ENCODE data around the gene ORC2. TPM values are rescaled to one million over a fixed set of nuclear protein-coding genes. Genes with fewer than 3 reads are reported as not detected.

ORC2 gene
- total RNA-seq, 1 experiment from 2014 or later = 56.0 TPM

DNA sequence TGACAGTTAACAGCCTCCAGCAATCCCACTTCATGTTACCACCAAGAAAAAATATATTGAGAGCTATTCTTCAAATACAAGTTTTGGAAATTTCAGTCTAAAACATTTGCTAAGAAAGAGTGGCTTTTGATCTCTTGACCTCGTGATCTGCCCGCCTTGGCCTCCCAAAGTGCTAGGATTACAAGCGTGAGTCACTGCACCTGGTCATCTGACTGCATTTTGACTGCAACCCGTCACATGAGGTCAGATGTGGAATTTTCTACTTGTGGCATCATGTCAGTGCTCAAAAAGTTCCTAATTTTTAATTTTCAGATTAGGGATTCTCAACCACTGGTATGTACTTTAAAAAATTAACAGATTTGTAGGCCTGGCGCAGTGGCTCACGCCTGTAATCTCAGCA is 89.9 kb downstream of the ORC2 start:
- no peak for DNase-seq (ENCODE audit: low spot score)
- Mint-ChIP-seq H3K27me3 (ENCODE audit: low read depth) (no peaks in the 10 kb centered on the region), H3K36me3 (peaks cover 39% of the 10 kb centered on the region), H3K4me1 (no peaks in the 10 kb centered on the region), H3K4me3 (no peak overlapping the region), H3K9me3 (no peaks in the 10 kb centered on the region), H3K27ac (no peak overlapping the region)
- no peak for TF ChIP-seq SMAD3 (CRISPR knock-in tag; IDR thresholded peaks at IDR 0.05; ENCODE audit: borderline replicate concordance)
- no peak for TF ChIP-seq SMAD4 (CRISPR knock-in tag; IDR thresholded peaks at IDR 0.05)
- TF ChIP-seq RORB (CRISPR knock-in tag; IDR thresholded peaks at IDR 0.05) = no peak
- no peak for TF ChIP-seq CREB1 (CRISPR knock-in tag; IDR thresholded peaks at IDR 0.05)
- TF ChIP-seq, protein P1, sequence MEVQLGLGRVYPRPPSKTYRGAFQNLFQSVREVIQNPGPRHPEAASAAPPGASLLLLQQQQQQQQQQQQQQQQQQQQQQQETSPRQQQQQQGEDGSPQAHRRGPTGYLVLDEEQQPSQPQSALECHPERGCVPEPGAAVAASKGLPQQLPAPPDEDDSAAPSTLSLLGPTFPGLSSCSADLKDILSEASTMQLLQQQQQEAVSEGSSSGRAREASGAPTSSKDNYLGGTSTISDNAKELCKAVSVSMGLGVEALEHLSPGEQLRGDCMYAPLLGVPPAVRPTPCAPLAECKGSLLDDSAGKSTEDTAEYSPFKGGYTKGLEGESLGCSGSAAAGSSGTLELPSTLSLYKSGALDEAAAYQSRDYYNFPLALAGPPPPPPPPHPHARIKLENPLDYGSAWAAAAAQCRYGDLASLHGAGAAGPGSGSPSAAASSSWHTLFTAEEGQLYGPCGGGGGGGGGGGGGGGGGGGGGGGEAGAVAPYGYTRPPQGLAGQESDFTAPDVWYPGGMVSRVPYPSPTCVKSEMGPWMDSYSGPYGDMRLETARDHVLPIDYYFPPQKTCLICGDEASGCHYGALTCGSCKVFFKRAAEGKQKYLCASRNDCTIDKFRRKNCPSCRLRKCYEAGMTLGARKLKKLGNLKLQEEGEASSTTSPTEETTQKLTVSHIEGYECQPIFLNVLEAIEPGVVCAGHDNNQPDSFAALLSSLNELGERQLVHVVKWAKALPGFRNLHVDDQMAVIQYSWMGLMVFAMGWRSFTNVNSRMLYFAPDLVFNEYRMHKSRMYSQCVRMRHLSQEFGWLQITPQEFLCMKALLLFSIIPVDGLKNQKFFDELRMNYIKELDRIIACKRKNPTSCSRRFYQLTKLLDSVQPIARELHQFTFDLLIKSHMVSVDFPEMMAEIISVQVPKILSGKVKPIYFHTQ (CRISPR knock-in tag; IDR thresholded peaks at IDR 0.05) = no peak
- no peak for TF ChIP-seq ATF1 (CRISPR knock-in tag; IDR thresholded peaks at IDR 0.05)
- TF ChIP-seq, protein P2, sequence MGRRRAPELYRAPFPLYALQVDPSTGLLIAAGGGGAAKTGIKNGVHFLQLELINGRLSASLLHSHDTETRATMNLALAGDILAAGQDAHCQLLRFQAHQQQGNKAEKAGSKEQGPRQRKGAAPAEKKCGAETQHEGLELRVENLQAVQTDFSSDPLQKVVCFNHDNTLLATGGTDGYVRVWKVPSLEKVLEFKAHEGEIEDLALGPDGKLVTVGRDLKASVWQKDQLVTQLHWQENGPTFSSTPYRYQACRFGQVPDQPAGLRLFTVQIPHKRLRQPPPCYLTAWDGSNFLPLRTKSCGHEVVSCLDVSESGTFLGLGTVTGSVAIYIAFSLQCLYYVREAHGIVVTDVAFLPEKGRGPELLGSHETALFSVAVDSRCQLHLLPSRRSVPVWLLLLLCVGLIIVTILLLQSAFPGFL (CRISPR knock-in tag; IDR thresholded peaks at IDR 0.05; ENCODE audit: borderline replicate concordance) = no peak
- TF ChIP-seq, protein P3, sequence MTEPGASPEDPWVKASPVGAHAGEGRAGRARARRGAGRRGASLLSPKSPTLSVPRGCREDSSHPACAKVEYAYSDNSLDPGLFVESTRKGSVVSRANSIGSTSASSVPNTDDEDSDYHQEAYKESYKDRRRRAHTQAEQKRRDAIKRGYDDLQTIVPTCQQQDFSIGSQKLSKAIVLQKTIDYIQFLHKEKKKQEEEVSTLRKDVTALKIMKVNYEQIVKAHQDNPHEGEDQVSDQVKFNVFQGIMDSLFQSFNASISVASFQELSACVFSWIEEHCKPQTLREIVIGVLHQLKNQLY (CRISPR knock-in tag; IDR thresholded peaks at IDR 0.05) = no peak
- no peak for TF ChIP-seq GRHL2 (CRISPR knock-in tag; IDR thresholded peaks at IDR 0.05; ENCODE audit: insufficient replicate concordance, severe bottlenecking)
- TF ChIP-seq ZNF317 (CRISPR knock-in tag; IDR thresholded peaks at IDR 0.05; ENCODE audit: borderline replicate concordance, low read depth) = no peak
- no peak for TF ChIP-seq NR1H2 (CRISPR knock-in tag; IDR thresholded peaks at IDR 0.05)
- TF ChIP-seq ZNF138 (CRISPR knock-in tag; conservative IDR thresholded peaks at IDR 0.05) = no peak
- TF ChIP-seq ZNF219 (CRISPR knock-in tag; IDR thresholded peaks at IDR 0.05; ENCODE audit: borderline replicate concordance) = no peak
- TF ChIP-seq, protein P4, sequence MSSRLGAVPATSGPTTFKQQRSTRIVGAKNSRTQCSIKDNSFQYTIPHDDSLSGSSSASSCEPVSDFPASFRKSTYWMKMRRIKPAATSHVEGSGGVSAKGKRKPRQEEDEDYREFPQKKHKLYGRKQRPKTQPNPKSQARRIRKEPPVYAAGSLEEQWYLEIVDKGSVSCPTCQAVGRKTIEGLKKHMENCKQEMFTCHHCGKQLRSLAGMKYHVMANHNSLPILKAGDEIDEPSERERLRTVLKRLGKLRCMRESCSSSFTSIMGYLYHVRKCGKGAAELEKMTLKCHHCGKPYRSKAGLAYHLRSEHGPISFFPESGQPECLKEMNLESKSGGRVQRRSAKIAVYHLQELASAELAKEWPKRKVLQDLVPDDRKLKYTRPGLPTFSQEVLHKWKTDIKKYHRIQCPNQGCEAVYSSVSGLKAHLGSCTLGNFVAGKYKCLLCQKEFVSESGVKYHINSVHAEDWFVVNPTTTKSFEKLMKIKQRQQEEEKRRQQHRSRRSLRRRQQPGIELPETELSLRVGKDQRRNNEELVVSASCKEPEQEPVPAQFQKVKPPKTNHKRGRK (CRISPR knock-in tag; IDR thresholded peaks at IDR 0.05; ENCODE audit: borderline replicate concordance) = no peak
- TF ChIP-seq HMGA2 (CRISPR knock-in tag; IDR thresholded peaks at IDR 0.05) = no peak
- TF ChIP-seq RELA (CRISPR knock-in tag; IDR thresholded peaks at IDR 0.05; ENCODE audit: borderline replicate concordance) = no peak
- TF ChIP-seq ELF4 (CRISPR knock-in tag; IDR thresholded peaks at IDR 0.05; ENCODE audit: low read depth) = no peak
- TF ChIP-seq JUN (CRISPR knock-in tag; IDR thresholded peaks at IDR 0.05) = no peak
- TF ChIP-seq KAT7 (CRISPR knock-in tag; IDR thresholded peaks at IDR 0.05; ENCODE audit: borderline replicate concordance) = no peak
- TF ChIP-seq CREM (CRISPR knock-in tag; IDR thresholded peaks at IDR 0.05) = no peak
- ChIA-PET POLR2A (no interaction called here), CTCF (no interaction called here)
- ATAC-seq = no peak

DNA sequence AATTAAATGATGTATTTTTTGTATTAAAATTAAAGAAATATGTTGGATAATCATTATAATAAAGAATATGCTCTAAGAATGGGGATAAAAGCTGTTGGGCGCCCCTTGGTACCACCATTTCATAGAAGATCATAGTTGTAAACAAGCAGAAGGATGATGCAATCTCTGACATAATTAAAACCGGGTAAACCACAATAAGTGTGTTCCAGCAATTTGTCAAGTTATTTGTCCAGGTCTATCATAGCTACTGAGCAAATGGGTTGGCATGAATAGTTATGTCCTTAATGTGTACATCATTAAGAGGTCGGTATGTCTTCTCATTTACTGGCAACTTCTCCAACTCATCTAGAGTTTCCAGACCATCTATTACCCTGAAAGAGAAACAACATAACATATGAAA is 92.3 kb downstream of the ORC2 start:
- Mint-ChIP-seq H3K9me3 (no peaks in the 10 kb centered on the region), H3K4me1 (no peaks in the 10 kb centered on the region), H3K4me3 (no peak overlapping the region), H3K36me3 (peaks cover 31% of the 10 kb centered on the region), H3K27ac (no peak overlapping the region), H3K27me3 (ENCODE audit: low read depth) (no peaks in the 10 kb centered on the region)
- ATAC-seq (no peak), DNase-seq (ENCODE audit: low spot score) (no peak)
- POLR2A ChIA-PET = no interaction called here
- CTCF ChIA-PET = no interaction called here
- no peak for TF ChIP-seq FOXP1 (CRISPR knock-in tag; IDR thresholded peaks at IDR 0.05; ENCODE audit: borderline replicate concordance)
- TF ChIP-seq, protein P5, sequence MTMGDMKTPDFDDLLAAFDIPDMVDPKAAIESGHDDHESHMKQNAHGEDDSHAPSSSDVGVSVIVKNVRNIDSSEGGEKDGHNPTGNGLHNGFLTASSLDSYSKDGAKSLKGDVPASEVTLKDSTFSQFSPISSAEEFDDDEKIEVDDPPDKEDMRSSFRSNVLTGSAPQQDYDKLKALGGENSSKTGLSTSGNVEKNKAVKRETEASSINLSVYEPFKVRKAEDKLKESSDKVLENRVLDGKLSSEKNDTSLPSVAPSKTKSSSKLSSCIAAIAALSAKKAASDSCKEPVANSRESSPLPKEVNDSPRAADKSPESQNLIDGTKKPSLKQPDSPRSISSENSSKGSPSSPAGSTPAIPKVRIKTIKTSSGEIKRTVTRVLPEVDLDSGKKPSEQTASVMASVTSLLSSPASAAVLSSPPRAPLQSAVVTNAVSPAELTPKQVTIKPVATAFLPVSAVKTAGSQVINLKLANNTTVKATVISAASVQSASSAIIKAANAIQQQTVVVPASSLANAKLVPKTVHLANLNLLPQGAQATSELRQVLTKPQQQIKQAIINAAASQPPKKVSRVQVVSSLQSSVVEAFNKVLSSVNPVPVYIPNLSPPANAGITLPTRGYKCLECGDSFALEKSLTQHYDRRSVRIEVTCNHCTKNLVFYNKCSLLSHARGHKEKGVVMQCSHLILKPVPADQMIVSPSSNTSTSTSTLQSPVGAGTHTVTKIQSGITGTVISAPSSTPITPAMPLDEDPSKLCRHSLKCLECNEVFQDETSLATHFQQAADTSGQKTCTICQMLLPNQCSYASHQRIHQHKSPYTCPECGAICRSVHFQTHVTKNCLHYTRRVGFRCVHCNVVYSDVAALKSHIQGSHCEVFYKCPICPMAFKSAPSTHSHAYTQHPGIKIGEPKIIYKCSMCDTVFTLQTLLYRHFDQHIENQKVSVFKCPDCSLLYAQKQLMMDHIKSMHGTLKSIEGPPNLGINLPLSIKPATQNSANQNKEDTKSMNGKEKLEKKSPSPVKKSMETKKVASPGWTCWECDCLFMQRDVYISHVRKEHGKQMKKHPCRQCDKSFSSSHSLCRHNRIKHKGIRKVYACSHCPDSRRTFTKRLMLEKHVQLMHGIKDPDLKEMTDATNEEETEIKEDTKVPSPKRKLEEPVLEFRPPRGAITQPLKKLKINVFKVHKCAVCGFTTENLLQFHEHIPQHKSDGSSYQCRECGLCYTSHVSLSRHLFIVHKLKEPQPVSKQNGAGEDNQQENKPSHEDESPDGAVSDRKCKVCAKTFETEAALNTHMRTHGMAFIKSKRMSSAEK (CRISPR knock-in tag; IDR thresholded peaks at IDR 0.05; ENCODE audit: borderline replicate concordance) = no peak
- TF ChIP-seq ZNF396 (CRISPR knock-in tag; IDR thresholded peaks at IDR 0.05; ENCODE audit: borderline replicate concordance) = no peak
- TF ChIP-seq SOX15 (CRISPR knock-in tag; IDR thresholded peaks at IDR 0.05) = no peak
- TF ChIP-seq, protein P6, sequence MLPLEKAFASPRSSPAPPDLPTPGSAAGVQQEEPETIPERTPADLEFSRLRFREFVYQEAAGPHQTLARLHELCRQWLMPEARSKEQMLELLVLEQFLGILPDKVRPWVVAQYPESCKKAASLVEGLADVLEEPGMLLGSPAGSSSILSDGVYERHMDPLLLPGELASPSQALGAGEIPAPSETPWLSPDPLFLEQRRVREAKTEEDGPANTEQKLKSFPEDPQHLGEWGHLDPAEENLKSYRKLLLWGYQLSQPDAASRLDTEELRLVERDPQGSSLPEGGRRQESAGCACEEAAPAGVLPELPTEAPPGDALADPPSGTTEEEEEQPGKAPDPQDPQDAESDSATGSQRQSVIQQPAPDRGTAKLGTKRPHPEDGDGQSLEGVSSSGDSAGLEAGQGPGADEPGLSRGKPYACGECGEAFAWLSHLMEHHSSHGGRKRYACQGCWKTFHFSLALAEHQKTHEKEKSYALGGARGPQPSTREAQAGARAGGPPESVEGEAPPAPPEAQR (CRISPR knock-in tag; IDR thresholded peaks at IDR 0.05) = no peak
- no peak for TF ChIP-seq ELF4 (CRISPR knock-in tag; IDR thresholded peaks at IDR 0.05; ENCODE audit: low read depth)

Measured in WTC11 (cell line).